K562 (cell line): ENCODE measurements around the gene DNAJC17. TPM values are rescaled to one million over a fixed set of nuclear protein-coding genes. Genes with fewer than 3 reads are reported as not detected.
A peak's percentile ranks its signal among the peaks of the same experiment; 100 is the strongest.

Experiments used
- ATAC-seq: fragments of 200-7000 bp; cut with Tn5 transposase; 3 replicates; pipeline ENCODE4 v1.9.1; 2020; ENCODE audit warnings: moderate library complexity
- BruUV-seq: library from RNA; stranded (reverse); fragments of 400-500 nt; replicated peaks from 2 replicates; lab custom pipeline; 2021; lab: Mats Ljungman, UMichigan
- CTCF ChIA-PET: fragments of 300-600 bp; formaldehyde crosslinking; extraction: SDS; loops from one replicate; lab custom pipeline; 2021; ENCODE audit warnings: low intra/inter-chr PET ratio; lab: Yijun Ruan, JAX
- POLR2A ChIA-PET: fragments of 300-600, 350-650 bp; sonication (Branson Sonifier 250); formaldehyde crosslinking; extraction: SDS; loops from one replicate; lab custom pipeline; 2021; ENCODE audit warnings: antibody characterized with exemption, inconsistent platforms; lab: Yijun Ruan, JAX
- DNase-seq, 4 experiments: peaks; one replicate each; pipeline versions ENCODE4 v3.0.0 to v3.0.0-alpha.2; 2011 to 2018; ENCODE audit warnings: low spot score in 3 of 4, mixed read lengths in 3 of 4; ENCODE audit errors: extremely low read depth in 1 of 4
- FAIRE-seq: peaks from 2 replicates; lab custom pipeline; 2011; peaks lifted over from hg19 to GRCh38; lab: Jason Lieb, UNC
- H2AFZ ChIP-seq: 2 replicates; pipeline ENCODE4 v1.6.0; 2011; ENCODE audit warnings: low read depth, low read length, control low read depth, inconsistent platforms
- H3K27ac ChIP-seq: fragments of 200-600 bp; 3 replicates; pipeline ENCODE4 v1.8.0; 2011; ENCODE audit warnings: low read depth, mild to moderate bottlenecking, control low read depth, inconsistent platforms, low read length, moderate library complexity, mixed read lengths; ENCODE audit errors: extremely low read depth
- H3K27me3 ChIP-seq, 2 experiments: fragments of 300-600 bp in 1 of 2; 2 replicates in 1 of 2; 3 replicates in 1 of 2; pipeline versions ENCODE4 v1.6.0 to v1.8.0; 2011; ENCODE audit warnings: inconsistent platforms in 2 of 2, low read length in 2 of 2, mild to moderate bottlenecking in 1 of 2, mixed read lengths in 1 of 2, moderate library complexity in 1 of 2; ENCODE audit not compliant: control insufficient read depth in 2 of 2, insufficient read depth in 2 of 2
- H3K36me3 ChIP-seq: fragments of 300-600 bp; 3 replicates; pipeline ENCODE4 v1.8.0; 2011; ENCODE audit warnings: mild to moderate bottlenecking, low read length, inconsistent platforms; ENCODE audit not compliant: control insufficient read depth, insufficient read depth
- H3K4me1 ChIP-seq, 2 experiments: fragments of 200-600 bp in 1 of 2; replicated peaks in 1 of 2; 2 replicates in 1 of 2; 3 replicates in 1 of 2; pipeline versions ENCODE4 v1.5.1 to v1.8.0; 2011; ENCODE audit warnings: inconsistent platforms in 2 of 2, low read length in 2 of 2, mild to moderate bottlenecking in 1 of 2, mixed read lengths in 1 of 2, moderate library complexity in 1 of 2; ENCODE audit not compliant: control insufficient read depth in 2 of 2, insufficient read depth in 2 of 2
- H3K4me2 ChIP-seq: 2 replicates; pipeline ENCODE4 v1.6.1; 2011; ENCODE audit warnings: low read length, control low read depth, inconsistent platforms, mixed read lengths; ENCODE audit not compliant: insufficient read depth
- H3K4me3 ChIP-seq: fragments of 200-600 bp; sonication (generic), shearing (Covaris generic); 2 replicates; pipeline ENCODE4 v1.5.1; 2016; ENCODE audit warnings: control low read depth, inconsistent platforms
- H3K79me2 ChIP-seq: fragments of 200-600 bp; 3 replicates; pipeline ENCODE4 v1.8.0; 2011; ENCODE audit warnings: low read length, inconsistent platforms; ENCODE audit not compliant: control insufficient read depth, insufficient read depth
- H3K9ac ChIP-seq, 2 experiments: 2 replicates each; pipeline versions ENCODE4 v1.6.0 to v1.6.1; 2011; ENCODE audit warnings: low read depth in 2 of 2, low read length in 2 of 2, control low read depth in 1 of 2, inconsistent platforms in 1 of 2, mild to moderate bottlenecking in 1 of 2, mixed read lengths in 1 of 2; ENCODE audit not compliant: insufficient read depth in 1 of 2
- H3K9me1 ChIP-seq: one replicate; pipeline ENCODE4 v1.6.0; 2011; ENCODE audit warnings: inconsistent platforms, mild to moderate bottlenecking, low read length, moderate library complexity; ENCODE audit not compliant: control insufficient read depth, insufficient read depth
- H3K9me3 ChIP-seq: replicated peaks from 2 replicates; pipeline ENCODE4 v1.5.1; 2011; ENCODE audit warnings: low read depth, low read length, inconsistent platforms; ENCODE audit not compliant: control insufficient read depth, insufficient read depth
- H4K20me1 ChIP-seq: replicated peaks from 2 replicates; pipeline ENCODE4 v1.6.1; 2011; ENCODE audit warnings: low read length, inconsistent platforms, mixed read lengths; ENCODE audit not compliant: control insufficient read depth, insufficient read depth
- C11orf30 ChIP-seq: fragments of 450-650 bp; IDR thresholded peaks from 2 replicates; pipeline ENCODE4 v1.6.1; 2016; ENCODE audit warnings: low read depth, mild to moderate bottlenecking
- CBFA2T2 ChIP-seq: fragments of 450-650 bp; conservative IDR thresholded peaks from 2 replicates; pipeline ENCODE4 v1.6.1; 2017; ENCODE audit warnings: mild to moderate bottlenecking
- CBX2 ChIP-seq: fragments of 200-600 bp; sonication (generic); IDR thresholded peaks from one replicate; pipeline ENCODE4 v1.6.1; 2012; ENCODE audit warnings: mild to moderate bottlenecking, low read length, inconsistent platforms; ENCODE audit not compliant: insufficient read depth, poor library complexity, severe bottlenecking
- MAFG ChIP-seq: fragments of 450-650 bp; conservative IDR thresholded peaks from 2 replicates; pipeline ENCODE4 v1.6.1; 2016; ENCODE audit warnings: missing genetic modification characterization, missing compliant biosample characterization
- NR4A1 ChIP-seq, 2 experiments: fragments of 250-450 bp in 1 of 2; fragments of 450-650 bp in 1 of 2; sonication (Bioruptor Pico) in 1 of 2; IDR thresholded peaks; 2 replicates each; pipeline versions ENCODE4 v1.4.0 to v1.6.1; 2016 to 2020; ENCODE audit warnings: mild to moderate bottlenecking in 2 of 2, missing compliant biosample characterization in 1 of 2, missing genetic modification characterization in 1 of 2, moderate library complexity in 1 of 2
- RAD51 ChIP-seq: fragments of 450-650 bp; IDR thresholded peaks from 2 replicates; pipeline ENCODE4 v1.7.1; 2016; ENCODE audit warnings: low read depth, mild to moderate bottlenecking, borderline replicate concordance
- SMARCB1 ChIP-seq: IDR thresholded peaks from 2 replicates; pipeline ENCODE4 v1.6.1; 2011; ENCODE audit warnings: improper control_type of control experiment, low read depth; ENCODE audit not compliant: insufficient read length
- SRSF1 ChIP-seq: fragments of 200-400 bp; formaldehyde crosslinking; IDR thresholded peaks from 2 replicates; pipeline ENCODE4 v1.6.1; 2017; ENCODE audit warnings: mild to moderate bottlenecking, low read depth, low read length, moderate library complexity
- TOE1 ChIP-seq, 2 experiments: fragments of 450-650 bp in 1 of 2; sonication (generic) in 1 of 2; formaldehyde crosslinking in 1 of 2; IDR thresholded peaks; 2 replicates each; pipeline versions ENCODE4 v1.7.1 to v1.8.0; 2016 to 2022; ENCODE audit warnings: borderline replicate concordance in 2 of 2, mild to moderate bottlenecking in 2 of 2, antibody characterized with exemption in 1 of 2, inconsistent platforms in 1 of 2, low read depth in 1 of 2, missing genetic modification reagents in 1 of 2, moderate library complexity in 1 of 2
- ZNF316 ChIP-seq: fragments of 450-650 bp; IDR thresholded peaks from 2 replicates; pipeline ENCODE4 v1.6.1; 2016
- WGBS: fragments of 100-300 bp; shearing (Covaris generic); methylation state at CpG from one replicate; pipeline ENCODE4 v1.1.6; 2016; ENCODE audit warnings: low coverage, mixed read lengths; ENCODE audit not compliant: insufficient coverage; ENCODE audit errors: missing lambda C conversion rate; 5-methylcytosine and 5-hydroxymethylcytosine counted together
- in situ Hi-C: fragments of 300-500 bp; cut with MboI; formaldehyde crosslinking; loops from 4 replicates; pipeline ENCODE4 v1.15.0; 2018; ENCODE audit warnings: inconsistent platforms, mixed read lengths
- intact Hi-C: fragments of 100-400 bp; cut with micrococcal nuclease; formaldehyde crosslinking; loops from 2 replicates; pipeline ENCODE4 v1.14.2; 2022
- polyA plus RNA-seq, 8 experiments: library from polyadenylated mRNA; depleted of rRNA in 4 of 8; stranded (reverse) in 5 of 8; unstranded in 3 of 8; fragments of >200 nt; fragmentation: Nextera tagmentation in 2 of 8; fragmentation: Illumina TruSeq in 1 of 8; extraction: Ambion mirVana in 2 of 8; extraction: Trizol in 1 of 8; gene quantifications; 2 replicates each; pipeline versions ENCODE4 v1.2.1 to v1.2.3, GENCODE V29; 2011 to 2014; ENCODE audit warnings: inconsistent platforms in 1 of 8, missing spikeins in 1 of 8
- total RNA-seq, 7 experiments: library from RNA; depleted of rRNA in 6 of 7; stranded (reverse); fragments of >200 nt in 6 of 7; fragmentation: Illumina TruSeq in 2 of 7; extraction: Trizol in 2 of 7; gene quantifications; 2 replicates each; pipeline versions ENCODE4 v1.2.1 to v1.2.3, GENCODE V29; 2011 to 2021; ENCODE audit warnings: low replicate concordance in 1 of 7
- TF ChIP-seq, protein P1 (sequence below): sonication (generic); formaldehyde crosslinking; IDR thresholded peaks from 2 replicates; pipeline ENCODE4 v1.8.0; 2023; ENCODE audit warnings: missing genetic modification reagents, mild to moderate bottlenecking, borderline replicate concordance
- TF ChIP-seq, protein P2 (sequence below): fragments of 450-650 bp; formaldehyde crosslinking; IDR thresholded peaks from 2 replicates; pipeline ENCODE4 v1.4.0; 2020; ENCODE audit warnings: mild to moderate bottlenecking, mixed read lengths
- TF ChIP-seq, protein P3 (sequence below): sonication (generic); formaldehyde crosslinking; IDR thresholded peaks from 2 replicates; pipeline ENCODE4 v1.9.0; 2022; ENCODE audit warnings: mild to moderate bottlenecking, missing genetic modification reagents

The DNAJC17 gene
- total and polyA plus RNA-seq, 9 of the 15 experiments (the other 6 are each of a cell fraction or from before 2014, with no cell fraction given) = 2.4 to 79.4 (median 44.2) TPM

DNA sequence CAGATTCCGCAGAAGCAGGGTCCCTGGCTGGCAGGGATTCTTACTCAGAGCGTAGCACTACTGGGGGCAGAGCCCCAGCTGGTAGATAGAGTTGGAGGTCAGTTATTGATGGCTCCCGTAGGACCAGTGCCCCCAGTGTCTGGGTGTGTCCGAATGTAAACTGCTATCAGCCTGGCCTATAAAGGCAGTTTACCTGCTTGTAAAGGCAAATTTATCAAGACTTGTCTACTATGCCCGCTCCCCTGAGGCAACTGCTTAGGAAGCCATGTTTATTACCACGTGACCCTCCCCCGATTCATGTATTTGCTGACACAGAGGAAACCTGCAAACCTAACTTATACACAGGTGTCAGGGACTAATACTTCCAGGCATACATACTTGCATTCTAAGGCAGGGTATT lies 21.8 kb upstream of the DNAJC17 start:
- no TSS peak for BruUV-seq
- ChIA-PET POLR2A (interaction anchor here (1.0 to 1.4 kb wide), 3 partner anchors 14 to 18 kb away, joined by 3 to 10 read pairs (median 7); no protein-coding TSS in a partner anchor), CTCF (no interaction called here)
- Histone ChIP-seq H3K4me1 (peaks cover 5 to 28% of the 10 kb centered on the region in 2 experiments; a peak in 4 of 5 replicates), H3K79me2 (no peaks in the 10 kb centered on the region), H3K4me2 (peak overlapping the region; percentile 17; the same call in 1 of the 2 replicates), H3K27me3 (no peaks in the 10 kb centered on the region), H4K20me1 (peaks cover 4% of the 10 kb centered on the region), H3K36me3 (no peaks in the 10 kb centered on the region), H3K9ac (no peak overlapping the region), H3K27ac (no peak overlapping the region), H3K9me1 (no peaks in the 10 kb centered on the region), H3K9me3 (no peaks in the 10 kb centered on the region), H3K4me3 (no peak overlapping the region), H2AFZ (peak overlapping the region; percentile 88)
- FAIRE-seq = no peak
- WGBS = 45% methylated on average over 7 of the region's 7 CpGs
- in situ Hi-C loops = no loop called here
- intact Hi-C loops = no loop called here
- DNase-seq = no peak
- peak; percentile 32 for ATAC-seq
- TF ChIP-seq ZNF316 = peak; percentile 91
- TF ChIP-seq, protein P1, sequence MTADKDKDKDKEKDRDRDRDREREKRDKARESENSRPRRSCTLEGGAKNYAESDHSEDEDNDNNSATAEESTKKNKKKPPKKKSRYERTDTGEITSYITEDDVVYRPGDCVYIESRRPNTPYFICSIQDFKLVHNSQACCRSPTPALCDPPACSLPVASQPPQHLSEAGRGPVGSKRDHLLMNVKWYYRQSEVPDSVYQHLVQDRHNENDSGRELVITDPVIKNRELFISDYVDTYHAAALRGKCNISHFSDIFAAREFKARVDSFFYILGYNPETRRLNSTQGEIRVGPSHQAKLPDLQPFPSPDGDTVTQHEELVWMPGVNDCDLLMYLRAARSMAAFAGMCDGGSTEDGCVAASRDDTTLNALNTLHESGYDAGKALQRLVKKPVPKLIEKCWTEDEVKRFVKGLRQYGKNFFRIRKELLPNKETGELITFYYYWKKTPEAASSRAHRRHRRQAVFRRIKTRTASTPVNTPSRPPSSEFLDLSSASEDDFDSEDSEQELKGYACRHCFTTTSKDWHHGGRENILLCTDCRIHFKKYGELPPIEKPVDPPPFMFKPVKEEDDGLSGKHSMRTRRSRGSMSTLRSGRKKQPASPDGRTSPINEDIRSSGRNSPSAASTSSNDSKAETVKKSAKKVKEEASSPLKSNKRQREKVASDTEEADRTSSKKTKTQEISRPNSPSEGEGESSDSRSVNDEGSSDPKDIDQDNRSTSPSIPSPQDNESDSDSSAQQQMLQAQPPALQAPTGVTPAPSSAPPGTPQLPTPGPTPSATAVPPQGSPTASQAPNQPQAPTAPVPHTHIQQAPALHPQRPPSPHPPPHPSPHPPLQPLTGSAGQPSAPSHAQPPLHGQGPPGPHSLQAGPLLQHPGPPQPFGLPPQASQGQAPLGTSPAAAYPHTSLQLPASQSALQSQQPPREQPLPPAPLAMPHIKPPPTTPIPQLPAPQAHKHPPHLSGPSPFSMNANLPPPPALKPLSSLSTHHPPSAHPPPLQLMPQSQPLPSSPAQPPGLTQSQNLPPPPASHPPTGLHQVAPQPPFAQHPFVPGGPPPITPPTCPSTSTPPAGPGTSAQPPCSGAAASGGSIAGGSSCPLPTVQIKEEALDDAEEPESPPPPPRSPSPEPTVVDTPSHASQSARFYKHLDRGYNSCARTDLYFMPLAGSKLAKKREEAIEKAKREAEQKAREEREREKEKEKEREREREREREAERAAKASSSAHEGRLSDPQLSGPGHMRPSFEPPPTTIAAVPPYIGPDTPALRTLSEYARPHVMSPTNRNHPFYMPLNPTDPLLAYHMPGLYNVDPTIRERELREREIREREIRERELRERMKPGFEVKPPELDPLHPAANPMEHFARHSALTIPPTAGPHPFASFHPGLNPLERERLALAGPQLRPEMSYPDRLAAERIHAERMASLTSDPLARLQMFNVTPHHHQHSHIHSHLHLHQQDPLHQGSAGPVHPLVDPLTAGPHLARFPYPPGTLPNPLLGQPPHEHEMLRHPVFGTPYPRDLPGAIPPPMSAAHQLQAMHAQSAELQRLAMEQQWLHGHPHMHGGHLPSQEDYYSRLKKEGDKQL (CRISPR knock-in tag) = no peak
- TF ChIP-seq CBX2 = no peak
- TF ChIP-seq MAFG (tag) = peak; percentile 75
- TF ChIP-seq, protein P2, sequence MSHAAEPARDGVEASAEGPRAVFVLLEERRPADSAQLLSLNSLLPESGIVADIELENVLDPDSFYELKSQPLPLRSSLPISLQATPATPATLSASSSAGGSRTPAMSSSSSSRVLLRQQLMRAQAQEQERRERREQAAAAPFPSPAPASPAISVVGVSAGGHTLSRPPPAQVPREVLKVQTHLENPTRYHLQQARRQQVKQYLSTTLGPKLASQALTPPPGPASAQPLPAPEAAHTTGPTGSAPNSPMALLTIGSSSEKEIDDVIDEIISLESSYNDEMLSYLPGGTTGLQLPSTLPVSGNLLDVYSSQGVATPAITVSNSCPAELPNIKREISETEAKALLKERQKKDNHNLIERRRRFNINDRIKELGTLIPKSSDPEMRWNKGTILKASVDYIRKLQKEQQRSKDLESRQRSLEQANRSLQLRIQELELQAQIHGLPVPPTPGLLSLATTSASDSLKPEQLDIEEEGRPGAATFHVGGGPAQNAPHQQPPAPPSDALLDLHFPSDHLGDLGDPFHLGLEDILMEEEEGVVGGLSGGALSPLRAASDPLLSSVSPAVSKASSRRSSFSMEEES (CRISPR knock-in tag) = peak; percentile 67
- TF ChIP-seq NR4A1 (CRISPR knock-in tag; IDR thresholded peaks at IDR 0.05) = no peak
- 0 out of 2 replicates have a peak, but pooled peaks have one; percentile 35 for TF ChIP-seq NR4A1 (tag; IDR thresholded peaks at IDR 0.05)
- no peak for TF ChIP-seq SRSF1
- TF ChIP-seq TOE1 (IDR thresholded peaks at IDR 0.05; ENCODE audit: borderline replicate concordance) = peak; percentile 66; the same call in 1 of the 2 replicates
- no peak for TF ChIP-seq TOE1 (CRISPR knock-in tag; IDR thresholded peaks at IDR 0.05; ENCODE audit: borderline replicate concordance, low read depth)
- peak; percentile 83 for TF ChIP-seq C11orf30
- TF ChIP-seq, protein P3, sequence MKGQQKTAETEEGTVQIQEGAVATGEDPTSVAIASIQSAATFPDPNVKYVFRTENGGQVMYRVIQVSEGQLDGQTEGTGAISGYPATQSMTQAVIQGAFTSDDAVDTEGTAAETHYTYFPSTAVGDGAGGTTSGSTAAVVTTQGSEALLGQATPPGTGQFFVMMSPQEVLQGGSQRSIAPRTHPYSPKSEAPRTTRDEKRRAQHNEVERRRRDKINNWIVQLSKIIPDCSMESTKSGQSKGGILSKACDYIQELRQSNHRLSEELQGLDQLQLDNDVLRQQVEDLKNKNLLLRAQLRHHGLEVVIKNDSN (CRISPR knock-in tag) = peak; percentile 41; the same call in 1 of the 2 replicates
- TF ChIP-seq SMARCB1 = no peak
- TF ChIP-seq RAD51 = peak; percentile 78
- TF ChIP-seq CBFA2T2 = peak; percentile 38; the same call in 1 of the 2 replicates
